Esophagus squamous epithelium (tissue), 4 donors: ENCODE measurements around the gene CHKB.

Source experiments
- CTCF ChIP-seq, 6 experiments: fragments of 450-650 bp in 4 of 6; fragments of 200-600 bp in 2 of 6; sonication (generic) in 2 of 6; IDR thresholded peaks; one replicate each; pipeline ENCODE4 v1.5.1; 2016 to 2019; ENCODE audit warnings: antibody characterized with exemption in 6 of 6, mild to moderate bottlenecking in 4 of 6, moderate library complexity in 4 of 6
- POLR2A ChIP-seq, 4 donors: fragments of 450-650 bp; IDR thresholded peaks; one replicate each; pipeline ENCODE4 v1.6.1; 2017; ENCODE audit warnings: antibody characterized with exemption in 4 of 4, mild to moderate bottlenecking in 4 of 4, moderate library complexity in 3 of 4

GRCh38 chr22:50613291-50613981 lies 30.8 kb upstream of the CHKB start:
- TF ChIP-seq CTCF (IDR thresholded peaks at IDR 0.05) (peak in 1 of 6 experiments; percentile 29), POLR2A (IDR thresholded peaks at IDR 0.05) (peak in 1 of 4 donors; percentile 9)
